Loucy (cell line): ENCODE measurements around the gene DNAH17.

ENCODE experiments used
- H2AFZ ChIP-seq: fragments of 200-600 bp; sonication (generic); 2 replicates; pipeline ENCODE4 v1.6.0; 2016; ENCODE audit warnings: antibody characterized with exemption, mild to moderate bottlenecking, low read length, moderate library complexity
- H3F3A ChIP-seq: fragments of 200-600 bp; 2 replicates; pipeline ENCODE4 v1.6.0; 2016; ENCODE audit warnings: antibody characterized with exemption, low read depth, mild to moderate bottlenecking
- H3K27me3 ChIP-seq: fragments of 200-600 bp; sonication (generic); 2 replicates; pipeline ENCODE4 v1.6.1; 2014; ENCODE audit warnings: low read length, mild to moderate bottlenecking; ENCODE audit not compliant: insufficient read depth, poor library complexity, severe bottlenecking
- H3K36me3 ChIP-seq: fragments of 200-600 bp; sonication (generic); 2 replicates; pipeline ENCODE4 v1.6.1; 2016; ENCODE audit warnings: low read length; ENCODE audit not compliant: insufficient read depth
- H3K4me1 ChIP-seq: fragments of 200-600 bp; sonication (generic); 2 replicates; pipeline ENCODE4 v1.5.1; 2014; ENCODE audit warnings: low read length, mild to moderate bottlenecking; ENCODE audit not compliant: insufficient read depth, poor library complexity, severe bottlenecking
- H3K4me2 ChIP-seq: fragments of 200-600 bp; sonication (generic); 2 replicates; pipeline ENCODE4 v1.6.0; 2014; ENCODE audit warnings: antibody characterized with exemption, low read length, low read depth, mild to moderate bottlenecking; ENCODE audit not compliant: poor library complexity, severe bottlenecking
- H3K4me3 ChIP-seq: fragments of 200-600 bp; sonication (generic); 2 replicates; pipeline ENCODE4 v1.5.1; 2014; ENCODE audit warnings: low read length, mild to moderate bottlenecking, mixed read lengths; ENCODE audit not compliant: poor library complexity, severe bottlenecking
- H3K79me2 ChIP-seq: fragments of 200-600 bp; sonication (generic); 2 replicates; pipeline ENCODE4 v1.6.1; 2014; ENCODE audit warnings: low read length; ENCODE audit not compliant: insufficient read depth
- H3K9ac ChIP-seq: fragments of 200-600 bp; sonication (generic); 2 replicates; pipeline ENCODE4 v1.6.0; 2014; ENCODE audit warnings: mild to moderate bottlenecking, low read depth, low read length, moderate library complexity; ENCODE audit not compliant: poor library complexity, severe bottlenecking
- H3K9me2 ChIP-seq: fragments of 200-600 bp; sonication (generic); replicated peaks from 2 replicates; pipeline ENCODE4 v1.6.1; 2016; ENCODE audit warnings: low read depth, low read length, mixed read lengths
- H3K9me3 ChIP-seq: fragments of 200-600 bp; sonication (generic); 2 replicates; pipeline ENCODE4 v1.6.1; 2014; ENCODE audit warnings: mild to moderate bottlenecking, antibody characterized with exemption, low read length, low read depth; ENCODE audit not compliant: insufficient read depth
- H4K20me1 ChIP-seq: fragments of 200-600 bp; sonication (generic); 2 replicates; pipeline ENCODE4 v1.6.0; 2014; ENCODE audit warnings: antibody characterized with exemption, low read length, mild to moderate bottlenecking; ENCODE audit not compliant: insufficient read depth, poor library complexity, severe bottlenecking
- CTCF ChIP-seq: fragments of 200-600 bp; sonication (generic); conservative IDR thresholded peaks from 2 replicates; pipeline ENCODE4 v1.5.1; 2014; ENCODE audit warnings: mild to moderate bottlenecking, antibody characterized with exemption, low read length
- EZH2phosphoT487 ChIP-seq: fragments of 200-600 bp; IDR thresholded peaks from 2 replicates; pipeline ENCODE4 v1.6.1; 2018; ENCODE audit warnings: antibody characterized with exemption, mild to moderate bottlenecking, moderate library complexity, borderline replicate concordance

Gene DNAH17

DNA sequence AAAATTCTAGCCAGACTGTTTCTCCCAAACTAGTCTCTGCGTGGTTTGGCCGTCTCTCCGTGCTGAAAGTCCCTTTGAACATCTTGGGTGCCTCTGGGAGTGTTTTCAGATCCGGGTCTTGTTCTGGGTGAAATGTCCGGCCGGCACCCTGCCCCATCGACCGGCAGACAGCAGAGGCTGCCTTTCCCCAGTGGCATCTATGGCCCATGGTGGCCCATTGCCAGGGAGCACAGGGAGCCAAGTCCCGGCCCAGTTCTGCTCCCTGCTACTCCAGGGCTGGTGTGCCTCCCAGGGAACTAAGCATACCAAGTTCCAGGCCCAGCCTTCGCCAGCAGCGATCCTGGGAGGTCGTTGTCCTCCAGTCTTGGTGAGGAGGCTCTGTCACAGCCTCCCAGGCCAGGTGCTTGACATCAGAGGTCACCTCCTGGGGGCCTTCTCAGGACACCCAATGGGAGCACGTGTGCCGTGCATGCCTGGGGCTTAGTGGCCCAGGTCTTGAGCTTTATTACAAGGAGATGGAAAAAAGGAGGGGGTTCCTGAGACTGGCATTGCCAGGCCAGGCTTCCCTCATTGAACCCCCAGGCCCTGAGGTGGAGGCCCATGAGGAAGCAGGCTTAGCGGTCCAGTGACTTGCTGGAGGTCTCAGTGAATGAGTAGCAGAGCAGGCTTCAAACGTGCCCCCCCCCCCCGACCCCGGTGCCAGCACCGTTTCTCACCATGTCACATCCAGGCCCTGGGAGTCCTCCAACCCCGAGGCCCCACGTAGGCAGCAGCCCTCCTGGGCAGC, 144.8 kb downstream of the DNAH17 start:
- Histone ChIP-seq H3K4me1 (no peaks in the 10 kb centered on the region), H3K9ac (no peak overlapping the region), H3K36me3 (peaks cover 16% of the 10 kb centered on the region; the same call in 1 of the 2 replicates), H2AFZ (no peak overlapping the region), H3F3A (no peaks in the 10 kb centered on the region), H4K20me1 (no peaks in the 10 kb centered on the region), H3K9me2 (no peaks in the 10 kb centered on the region), H3K27me3 (no peaks in the 10 kb centered on the region), H3K4me3 (no peak overlapping the region), H3K79me2 (no peaks in the 10 kb centered on the region), H3K9me3 (no peaks in the 10 kb centered on the region), H3K4me2 (no peak overlapping the region)
- TF ChIP-seq EZH2phosphoT487 (no peak), CTCF (no peak)

GRCh38 chr17:78431692-78431958, 145.6 kb downstream of the DNAH17 start:
- Histone ChIP-seq H3K4me3 (no peak overlapping the region), H3K27me3 (no peaks in the 10 kb centered on the region), H3K79me2 (no peaks in the 10 kb centered on the region), H3F3A (no peaks in the 10 kb centered on the region), H3K36me3 (peaks cover 23% of the 10 kb centered on the region; the same call in 1 of the 2 replicates), H3K4me1 (no peaks in the 10 kb centered on the region), H3K9me2 (no peaks in the 10 kb centered on the region), H2AFZ (no peak overlapping the region), H3K4me2 (no peak overlapping the region), H4K20me1 (no peaks in the 10 kb centered on the region), H3K9me3 (no peaks in the 10 kb centered on the region), H3K9ac (no peak overlapping the region)
- TF ChIP-seq CTCF = no peak

DNA sequence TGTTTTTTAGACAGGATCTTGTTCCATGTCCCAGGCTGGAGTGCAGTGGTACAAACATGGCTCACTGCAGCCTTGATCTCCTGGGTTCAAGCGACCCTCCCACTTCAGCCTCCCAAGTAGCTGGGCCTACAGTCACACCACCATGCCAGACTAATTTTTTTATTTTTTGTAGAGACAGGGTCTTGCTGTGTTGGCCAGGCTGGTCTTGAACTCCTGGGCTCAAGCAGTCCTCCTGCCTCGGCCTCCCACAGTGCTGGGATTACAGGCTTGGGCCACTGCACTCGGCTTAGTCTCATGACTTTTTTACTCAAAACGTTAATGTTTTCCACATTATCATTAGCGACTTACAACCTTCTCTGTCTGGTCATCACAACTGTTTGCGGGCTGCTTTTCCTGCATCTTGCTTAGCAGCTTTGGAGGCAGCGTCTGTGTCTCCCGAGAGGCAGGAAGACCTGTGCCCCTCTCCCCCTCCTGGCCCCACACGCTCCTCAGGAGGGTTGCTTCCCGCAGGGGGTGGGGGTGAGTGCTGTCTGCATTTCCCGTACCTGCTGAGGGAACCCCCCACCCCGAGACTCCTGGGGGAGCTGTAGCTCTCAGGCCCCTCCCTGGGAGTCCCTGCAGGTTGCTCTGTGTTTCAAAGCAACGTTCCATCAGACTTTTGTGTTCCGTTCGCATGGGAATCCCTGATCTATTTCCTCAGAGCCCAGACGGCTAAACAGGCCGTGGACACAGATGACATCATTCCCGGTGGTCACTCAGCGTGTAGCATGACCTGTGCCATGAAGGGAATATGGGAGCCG, 146.1 kb downstream of the DNAH17 start:
- Histone ChIP-seq H3K9ac (no peak overlapping the region), H2AFZ (no peak overlapping the region), H3K36me3 (peaks cover 29% of the 10 kb centered on the region; the same call in 1 of the 2 replicates), H3K4me2 (no peak overlapping the region), H3K27me3 (no peaks in the 10 kb centered on the region), H3K9me3 (no peaks in the 10 kb centered on the region), H3F3A (no peaks in the 10 kb centered on the region), H3K4me1 (no peaks in the 10 kb centered on the region), H3K9me2 (no peaks in the 10 kb centered on the region), H4K20me1 (no peaks in the 10 kb centered on the region), H3K4me3 (no peak overlapping the region), H3K79me2 (no peaks in the 10 kb centered on the region)
- TF ChIP-seq CTCF (no peak), EZH2phosphoT487 (no peak)
